A549 (cell line): ENCODE results near the gene HILPDA. TPM values are rescaled to one million over a fixed set of nuclear protein-coding genes. Genes with fewer than 3 reads are reported as not detected.
"Not testable (repeated sequence)": the region's sequence is repeated elsewhere in the genome, so short reads cannot be mapped to it uniquely, and the experiment has no call there.

Experiments used
- ATAC-seq, 2 experiments: fragments of 200-7000 bp in 1 of 2; fragments of >200 bp in 1 of 2; cut with Nextera tagmentation in 1 of 2; cut with Tn5 transposase in 1 of 2; 3 replicates each; pipeline versions ENCODE4 v1.8.0 to v1.9.1; 2018 to 2020; ENCODE audit warnings: mild to moderate bottlenecking in 1 of 2, moderate library complexity in 1 of 2
- CTCF ChIA-PET: fragments of 300-600 bp; sonication (Branson Sonifier 250); formaldehyde crosslinking; extraction: SDS; loops from one replicate; lab custom pipeline; 2021; ENCODE audit warnings: antibody characterized with exemption, inconsistent platforms; lab: Yijun Ruan, JAX
- POLR2A ChIA-PET: fragments of 350-600 bp; formaldehyde crosslinking; extraction: SDS; loops from one replicate; lab custom pipeline; 2021; ENCODE audit warnings: antibody characterized with exemption, inconsistent platforms; lab: Yijun Ruan, JAX
- DNase-seq, 2 experiments: peaks; one replicate each; pipeline versions ENCODE4 v3.0.0 to v3.0.0-alpha.2; 2011 to 2016; ENCODE audit warnings: low read depth in 1 of 2, low spot score in 1 of 2
- FAIRE-seq: peaks from 2 replicates; lab custom pipeline; 2011; peaks lifted over from hg19 to GRCh38; lab: Jason Lieb, UNC
- H3K27ac ChIP-seq, 2 experiments: fragments of >200 bp; sonication (Bioruptor Twin); formaldehyde crosslinking; 3 replicates each; pipeline ENCODE4 v1.5.1; 2016 to 2017
- H3K4me1 ChIP-seq: fragments of >200 bp; sonication (Bioruptor Twin); formaldehyde crosslinking; 3 replicates; pipeline ENCODE4 v1.6.1; 2016
- H3K4me2 ChIP-seq: fragments of >200 bp; sonication (Bioruptor Twin); formaldehyde crosslinking; 3 replicates; pipeline ENCODE4 v1.6.1; 2016
- H3K4me3 ChIP-seq: fragments of >200 bp; sonication (Bioruptor Twin); formaldehyde crosslinking; 3 replicates; pipeline ENCODE4 v1.5.1; 2016
- H3K9me3 ChIP-seq: fragments of >200 bp; sonication (Bioruptor Twin); formaldehyde crosslinking; 3 replicates; pipeline ENCODE4 v1.6.1; 2016
- BCL3 ChIP-seq: fragments of >200 bp; sonication (Bioruptor Twin); formaldehyde crosslinking; IDR thresholded peaks from 3 replicates; pipeline ENCODE4 v1.6.1; 2016
- CHD4 ChIP-seq: fragments of 200-600 bp; sonication (generic); IDR thresholded peaks from 2 replicates; pipeline ENCODE4 v1.6.1; 2016; ENCODE audit warnings: antibody characterized with exemption, mild to moderate bottlenecking, borderline replicate concordance
- EHMT2 ChIP-seq: fragments of 200-600 bp; sonication (generic); IDR thresholded peaks from 2 replicates; pipeline ENCODE4 v1.6.1; 2016; ENCODE audit warnings: antibody characterized with exemption, low read depth, mild to moderate bottlenecking, moderate library complexity
- HEYL ChIP-seq: fragments of 250-450 bp; sonication (Bioruptor Pico); IDR thresholded peaks from 2 replicates; pipeline ENCODE4 v1.8.0; 2021; ENCODE audit warnings: mild to moderate bottlenecking, moderate library complexity
- HOXB13 ChIP-seq: fragments of 250-450 bp; sonication (Bioruptor Pico); IDR thresholded peaks from 2 replicates; pipeline ENCODE4 v1.5.0; 2020; ENCODE audit warnings: low read depth, mild to moderate bottlenecking, moderate library complexity
- JUN ChIP-seq, 2 experiments: fragments of >200 bp; sonication (Bioruptor Twin); formaldehyde crosslinking; IDR thresholded peaks; 2 replicates in 1 of 2; 3 replicates in 1 of 2; pipeline ENCODE4 v1.6.1; 2016 to 2017
- JUNB ChIP-seq: fragments of >200 bp; sonication (Bioruptor Twin); formaldehyde crosslinking; IDR thresholded peaks from 2 replicates; pipeline ENCODE4 v1.6.1; 2016
- NPAS2 ChIP-seq: fragments of 250-450 bp; sonication (Bioruptor Pico); IDR thresholded peaks from 2 replicates; pipeline ENCODE4 v1.8.0; 2022; ENCODE audit warnings: mild to moderate bottlenecking, moderate library complexity, borderline replicate concordance
- PHF8 ChIP-seq: fragments of 200-600 bp; sonication (generic); IDR thresholded peaks from 2 replicates; pipeline ENCODE4 v1.6.1; 2016; ENCODE audit warnings: low read depth, mild to moderate bottlenecking, antibody characterized with exemption, moderate library complexity, borderline replicate concordance
- POLR2A ChIP-seq: IDR thresholded peaks from 2 replicates; pipeline ENCODE4 v1.6.1; 2012; ENCODE audit warnings: mild to moderate bottlenecking, low read length
- RAD21 ChIP-seq, 2 experiments: fragments of >200 bp in 1 of 2; sonication (Bioruptor Twin) in 1 of 2; formaldehyde crosslinking in 1 of 2; IDR thresholded peaks in 1 of 2; conservative IDR thresholded peaks in 1 of 2; 2 replicates in 1 of 2; 3 replicates in 1 of 2; pipeline ENCODE4 v1.6.1; 2012 to 2018; ENCODE audit warnings: inconsistent platforms in 1 of 2
- RARB ChIP-seq: fragments of 250-450 bp; sonication (Bioruptor Pico); IDR thresholded peaks from 2 replicates; pipeline ENCODE4 v1.8.0; 2021; ENCODE audit warnings: mild to moderate bottlenecking, moderate library complexity
- SMC3 ChIP-seq: fragments of >200 bp; sonication (Bioruptor Twin); formaldehyde crosslinking; IDR thresholded peaks from 3 replicates; pipeline ENCODE4 v1.6.1; 2018; ENCODE audit warnings: inconsistent platforms
- TFCP2L1 ChIP-seq: fragments of 250-450 bp; sonication (Bioruptor Pico); IDR thresholded peaks from 2 replicates; pipeline ENCODE4 v1.5.0; 2021; ENCODE audit warnings: mild to moderate bottlenecking
- TP53 ChIP-seq: fragments of 250-450 bp; sonication (Bioruptor Pico); IDR thresholded peaks from 2 replicates; pipeline ENCODE4 v1.5.0; 2021; ENCODE audit warnings: mild to moderate bottlenecking, moderate library complexity
- ZC3H11A ChIP-seq: fragments of 450-650 bp; IDR thresholded peaks from 2 replicates; pipeline ENCODE4 v1.6.1; 2014; ENCODE audit warnings: antibody characterized with exemption, mild to moderate bottlenecking
- ZFP36 ChIP-seq: fragments of 450-650 bp; IDR thresholded peaks from 2 replicates; pipeline ENCODE4 v1.6.1; 2014; ENCODE audit warnings: borderline replicate concordance; ENCODE audit not compliant: partially characterized antibody
- ZNF302 ChIP-seq: fragments of 250-450 bp; sonication (Bioruptor Pico); IDR thresholded peaks from 2 replicates; pipeline ENCODE4 v1.9.0; 2021; ENCODE audit warnings: inconsistent platforms, mild to moderate bottlenecking, moderate library complexity
- ZSCAN20 ChIP-seq: fragments of 250-450 bp; sonication (Bioruptor Pico); IDR thresholded peaks from 2 replicates; pipeline ENCODE4 v1.8.0; 2022; ENCODE audit warnings: mild to moderate bottlenecking, moderate library complexity
- WGBS: methylation state at CpG from one replicate; pipeline ENCODE4 v1.1.6; 2017; ENCODE audit errors: missing lambda C conversion rate; 5-methylcytosine and 5-hydroxymethylcytosine counted together
- polyA plus RNA-seq, 4 experiments: library from polyadenylated mRNA; depleted of rRNA in 3 of 4; stranded (reverse); fragments of >200 nt; fragmentation: RNase III in 1 of 4; extraction: RNeasy Plus Mini Kit Qiagen cat#74134 plus additional on column Dnase treatment in 1 of 4; gene quantifications; 2 replicates in 3 of 4; 3 replicates in 1 of 4; pipeline ENCODE4 v1.2.3, GENCODE V29; 2011 to 2017
- TF ChIP-seq, protein P1 (sequence below): fragments of 450-650 bp; IDR thresholded peaks from 2 replicates; pipeline ENCODE4 v1.6.1; 2014; ENCODE audit warnings: antibody characterized with exemption
- TF ChIP-seq, protein P2 (sequence below): IDR thresholded peaks from 2 replicates; pipeline ENCODE4 v1.6.1; 2012
- TF ChIP-seq, protein P3 (sequence below): IDR thresholded peaks from 2 replicates; pipeline ENCODE4 v1.6.1; 2012
- TF ChIP-seq, protein P4 (sequence below): fragments of >200 bp; sonication (Bioruptor Twin); formaldehyde crosslinking; IDR thresholded peaks from 3 replicates; pipeline ENCODE4 v1.5.1; 2016

Gene HILPDA
- polyA plus RNA-seq, 2 of the 4 experiments (the other 2 are of a cell fraction) = 24.2 to 94.6 TPM

- peak overlapping the region; percentile 78 for H3K4me3 ChIP-seq
- peak overlapping the region; percentile 96 for H3K4me2 ChIP-seq
- peaks cover 63% of the 10 kb centered on the region for H3K4me1 ChIP-seq
- DNase-seq, H3K9me3 ChIP-seq, ATAC-seq, FAIRE-seq, POLR2A ChIA-PET: not testable (repeated sequence)
- WGBS = 89% methylated on average over 6 of the region's 6 CpGs
- H3K27ac ChIP-seq = peak overlapping the region; percentile 86 to 94; a peak in 5 of 6 replicates
- CTCF ChIA-PET = interaction anchor here (0.9 to 2.1 kb wide), 8 partner anchors 22 to 110 kb away, joined by 3 to 36 read pairs (median 6); no protein-coding TSS in a partner anchor
Observed at GRCh38 chr7:128457385-128457784, 1.7 kb downstream of the HILPDA start.

DNA sequence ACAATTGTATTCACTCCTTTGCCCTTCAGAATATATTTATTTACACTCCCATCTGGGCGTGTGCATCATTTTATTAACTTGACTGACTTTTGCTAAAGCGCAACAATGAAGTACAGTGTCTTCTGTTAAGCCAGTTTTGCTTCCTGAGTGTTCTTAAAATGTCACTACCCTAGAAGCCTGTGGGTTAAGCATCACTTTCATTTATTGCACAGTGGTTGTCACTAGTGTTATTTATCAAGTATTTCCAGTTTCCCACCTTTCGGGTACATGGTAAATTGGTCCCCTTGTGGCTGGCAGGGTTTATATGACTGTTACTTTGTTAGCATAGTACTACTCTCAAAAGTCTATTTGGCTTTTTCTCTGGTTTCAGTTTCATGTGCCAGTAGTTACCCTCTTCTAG lies 3.3 kb downstream of the HILPDA start:
- no peak for TF ChIP-seq EHMT2
- 0 out of 5 replicates have a peak, but pooled peaks of 1 of the 2 experiments have one; percentile 34 for TF ChIP-seq JUN (IDR thresholded peaks at IDR 0.05)
- ATAC-seq (peak in 1 of 2 experiments; percentile 4; a peak in 2 of 6 replicates), DNase-seq (no peak), FAIRE-seq (no peak)
- ChIA-PET POLR2A (interaction anchor here (1.1 to 1.7 kb wide), 2 partner anchors 28 to 32 kb away, joined by 3 to 5 read pairs; no protein-coding TSS in a partner anchor), CTCF (interaction anchor here (0.9 to 4.4 kb wide), 14 partner anchors 10 to 122 kb away, joined by 3 to 345 read pairs (median 15); partner anchors contain the start of genes IMPDH1 and RBM28)
- H3K4me2 ChIP-seq = peak overlapping the region; percentile 96
- peak overlapping the region; percentile 39 to 94 for H3K27ac ChIP-seq
- peak overlapping the region; percentile 78; the same call in 2 of the 3 replicates for H3K4me3 ChIP-seq
- WGBS = 44% methylated on average over 3 of the region's 3 CpGs
- H3K4me1 ChIP-seq = peaks cover 60% of the 10 kb centered on the region
- no peaks in the 10 kb centered on the region for H3K9me3 ChIP-seq

DNA sequence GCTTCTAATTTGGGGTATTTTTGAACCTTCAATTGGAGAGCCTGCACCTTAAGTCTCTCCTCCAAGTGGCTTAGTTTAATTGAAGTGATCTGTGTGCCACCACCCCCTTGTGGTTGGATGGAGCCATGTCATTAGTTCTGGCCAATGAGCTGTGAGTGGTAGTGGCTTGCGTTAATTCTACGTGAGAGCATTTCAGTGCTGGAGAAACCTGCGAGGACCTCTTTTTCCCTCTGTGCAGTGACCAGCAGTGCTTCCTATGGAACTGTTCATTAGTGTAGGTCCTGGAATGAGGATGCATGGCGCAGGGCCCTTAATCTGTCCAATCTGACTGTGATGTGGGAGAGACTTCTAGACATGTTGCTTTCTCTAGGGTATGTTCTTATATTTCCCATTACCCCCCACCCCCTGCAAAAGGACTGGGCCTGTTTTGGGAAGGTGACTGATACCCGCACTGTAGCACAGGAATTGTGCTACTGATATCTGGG lies 3.8 kb downstream of the HILPDA start:
- TF ChIP-seq, protein P1, sequence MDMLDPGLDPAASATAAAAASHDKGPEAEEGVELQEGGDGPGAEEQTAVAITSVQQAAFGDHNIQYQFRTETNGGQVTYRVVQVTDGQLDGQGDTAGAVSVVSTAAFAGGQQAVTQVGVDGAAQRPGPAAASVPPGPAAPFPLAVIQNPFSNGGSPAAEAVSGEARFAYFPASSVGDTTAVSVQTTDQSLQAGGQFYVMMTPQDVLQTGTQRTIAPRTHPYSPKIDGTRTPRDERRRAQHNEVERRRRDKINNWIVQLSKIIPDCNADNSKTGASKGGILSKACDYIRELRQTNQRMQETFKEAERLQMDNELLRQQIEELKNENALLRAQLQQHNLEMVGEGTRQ = no peak
- no peak for TF ChIP-seq POLR2A
- TF ChIP-seq ZSCAN20 (CRISPR knock-in tag) = no peak
- TF ChIP-seq PHF8 = no peak
- TF ChIP-seq, protein P2, sequence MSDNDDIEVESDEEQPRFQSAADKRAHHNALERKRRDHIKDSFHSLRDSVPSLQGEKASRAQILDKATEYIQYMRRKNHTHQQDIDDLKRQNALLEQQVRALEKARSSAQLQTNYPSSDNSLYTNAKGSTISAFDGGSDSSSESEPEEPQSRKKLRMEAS = peak; percentile 46; the same call in 1 of the 2 replicates
- TF ChIP-seq NPAS2 (CRISPR knock-in tag) = no peak
- no peak for TF ChIP-seq TP53
- no peak for TF ChIP-seq ZNF302
- peak in 1 of 2 experiments; percentile 54; a peak in 3 of 5 replicates for TF ChIP-seq JUN (IDR thresholded peaks at IDR 0.05)
- TF ChIP-seq ZC3H11A = no peak
- no peak for TF ChIP-seq RARB
- no peak for TF ChIP-seq HOXB13 (CRISPR knock-in tag)
- TF ChIP-seq, protein P3, sequence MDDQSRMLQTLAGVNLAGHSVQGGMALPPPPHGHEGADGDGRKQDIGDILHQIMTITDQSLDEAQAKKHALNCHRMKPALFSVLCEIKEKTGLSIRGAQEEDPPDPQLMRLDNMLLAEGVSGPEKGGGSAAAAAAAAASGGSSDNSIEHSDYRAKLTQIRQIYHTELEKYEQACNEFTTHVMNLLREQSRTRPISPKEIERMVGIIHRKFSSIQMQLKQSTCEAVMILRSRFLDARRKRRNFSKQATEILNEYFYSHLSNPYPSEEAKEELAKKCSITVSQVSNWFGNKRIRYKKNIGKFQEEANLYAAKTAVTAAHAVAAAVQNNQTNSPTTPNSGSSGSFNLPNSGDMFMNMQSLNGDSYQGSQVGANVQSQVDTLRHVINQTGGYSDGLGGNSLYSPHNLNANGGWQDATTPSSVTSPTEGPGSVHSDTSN = no peak
- no peak for TF ChIP-seq ZFP36
- peak; percentile 80 to 82 for TF ChIP-seq RAD21 (conservative IDR thresholded peaks at IDR 0.05 in 1 of 2, IDR thresholded peaks at IDR 0.05 in 1 of 2)
- TF ChIP-seq HEYL = no peak
- TF ChIP-seq, protein P4, sequence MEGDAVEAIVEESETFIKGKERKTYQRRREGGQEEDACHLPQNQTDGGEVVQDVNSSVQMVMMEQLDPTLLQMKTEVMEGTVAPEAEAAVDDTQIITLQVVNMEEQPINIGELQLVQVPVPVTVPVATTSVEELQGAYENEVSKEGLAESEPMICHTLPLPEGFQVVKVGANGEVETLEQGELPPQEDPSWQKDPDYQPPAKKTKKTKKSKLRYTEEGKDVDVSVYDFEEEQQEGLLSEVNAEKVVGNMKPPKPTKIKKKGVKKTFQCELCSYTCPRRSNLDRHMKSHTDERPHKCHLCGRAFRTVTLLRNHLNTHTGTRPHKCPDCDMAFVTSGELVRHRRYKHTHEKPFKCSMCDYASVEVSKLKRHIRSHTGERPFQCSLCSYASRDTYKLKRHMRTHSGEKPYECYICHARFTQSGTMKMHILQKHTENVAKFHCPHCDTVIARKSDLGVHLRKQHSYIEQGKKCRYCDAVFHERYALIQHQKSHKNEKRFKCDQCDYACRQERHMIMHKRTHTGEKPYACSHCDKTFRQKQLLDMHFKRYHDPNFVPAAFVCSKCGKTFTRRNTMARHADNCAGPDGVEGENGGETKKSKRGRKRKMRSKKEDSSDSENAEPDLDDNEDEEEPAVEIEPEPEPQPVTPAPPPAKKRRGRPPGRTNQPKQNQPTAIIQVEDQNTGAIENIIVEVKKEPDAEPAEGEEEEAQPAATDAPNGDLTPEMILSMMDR = peak; percentile 77
- TF ChIP-seq CHD4 = no peak
- no peak for TF ChIP-seq JUNB
- no peak for TF ChIP-seq BCL3
- TF ChIP-seq TFCP2L1 (CRISPR knock-in tag) = no peak
- TF ChIP-seq SMC3 = peak; percentile 81
- Histone ChIP-seq H3K4me2 (peak overlapping the region; percentile 96), H3K27ac (peak overlapping the region; percentile 39 to 94), H3K4me3 (no peak overlapping the region), H3K9me3 (no peaks in the 10 kb centered on the region), H3K4me1 (peaks cover 55% of the 10 kb centered on the region)
- 36% methylated on average over 5 of the region's 5 CpGs for WGBS
- FAIRE-seq (no peak), ATAC-seq (peak; percentile 70; a peak in 5 of 6 replicates), DNase-seq (peak; percentile 82 to 85)
- CTCF ChIA-PET = interaction anchor here (0.6 to 4.4 kb wide), 20 partner anchors 9 to 122 kb away, joined by 3 to 345 read pairs (median 9); partner anchors contain the start of genes IMPDH1 and RBM28
- POLR2A ChIA-PET = interaction anchor here (0.5 to 1.7 kb wide), 4 partner anchors 24 to 1218 kb away, joined by 3 to 10 read pairs (median 6); no protein-coding TSS in a partner anchor
